ENCODE data around the gene ZNF783.
"Not testable (repeated sequence)": the region's sequence is repeated elsewhere in the genome, so short reads cannot be mapped to it uniquely, and the experiment has no call there.

ZNF783 gene

DNA sequence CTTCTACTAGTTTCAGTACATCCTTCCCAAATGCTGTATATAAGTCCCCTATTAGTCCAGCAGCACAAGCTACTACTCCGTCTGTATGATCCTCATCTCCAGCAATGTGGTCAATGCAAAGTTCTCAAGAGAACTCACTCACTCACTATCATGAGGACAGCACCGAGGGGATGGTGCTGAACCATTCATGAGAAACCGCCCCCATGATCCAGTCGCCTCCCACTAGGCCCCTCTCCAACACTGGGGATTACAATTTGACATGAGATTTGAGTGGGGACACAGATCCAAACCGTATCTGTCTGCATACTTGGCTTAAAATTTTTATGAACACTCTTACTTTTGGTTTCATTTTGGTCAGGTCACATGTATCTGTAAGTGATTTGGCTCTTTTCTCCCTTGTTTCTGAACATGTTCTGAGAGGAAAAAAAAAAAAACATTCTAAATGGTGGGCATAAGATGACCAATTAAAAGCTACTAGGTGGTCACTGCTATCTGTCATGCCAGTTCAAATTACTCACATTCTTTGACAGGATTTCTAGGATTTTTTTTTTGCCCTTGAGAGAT, 60.1 kb downstream of the ZNF783 start:
- 70% methylated on average over 4 of the region's 5 CpGs for WGBS (ENCODE audit: insufficient coverage)
- no peaks in the 10 kb centered on the region for H3K4me1 ChIP-seq (ENCODE audit: control extremely low read depth in 1 of 4, control insufficient read depth in 4 of 4, insufficient read depth in 4 of 4, low read length in 3 of 4)
- POLR2A ChIA-PET: no interaction called here
- no peak overlapping the region for H3K27ac ChIP-seq (ENCODE audit: insufficient read depth in 1 of 2, low read depth in 1 of 2, low read length in 2 of 2, poor library complexity in 1 of 2, severe bottlenecking in 2 of 2)
- peaks cover 0 to 3% (median 0%) of the 10 kb centered on the region in 5 experiments for H3K27me3 ChIP-seq (replicated peaks in 2 of 5; ENCODE audit: control insufficient read depth in 4 of 5, insufficient read depth in 5 of 5, low read length in 4 of 5)
- CTCF ChIA-PET: no interaction called here
- H3K36me3 ChIP-seq (ENCODE audit: control insufficient read depth in 4 of 4, insufficient read depth in 4 of 4, low read length in 3 of 4): no peaks in the 10 kb centered on the region
- peaks cover 0 to 4% (median 1%) of the 10 kb centered on the region in 5 experiments for H3K9me3 ChIP-seq (ENCODE audit: control extremely low read depth in 1 of 5, control insufficient read depth in 4 of 5, insufficient read depth in 2 of 5, low read depth in 1 of 5, low read length in 4 of 5)
- peak overlapping the region in 1 of 7 experiments; percentile 3 for H3K4me3 ChIP-seq (ENCODE audit: control insufficient read depth in 1 of 7, extremely low read depth in 1 of 7, insufficient read depth in 4 of 7, low read depth in 2 of 7, low read length in 6 of 7)
- peak in 2 of 3 donors; percentile 30 to 48 for DNase-seq

DNA sequence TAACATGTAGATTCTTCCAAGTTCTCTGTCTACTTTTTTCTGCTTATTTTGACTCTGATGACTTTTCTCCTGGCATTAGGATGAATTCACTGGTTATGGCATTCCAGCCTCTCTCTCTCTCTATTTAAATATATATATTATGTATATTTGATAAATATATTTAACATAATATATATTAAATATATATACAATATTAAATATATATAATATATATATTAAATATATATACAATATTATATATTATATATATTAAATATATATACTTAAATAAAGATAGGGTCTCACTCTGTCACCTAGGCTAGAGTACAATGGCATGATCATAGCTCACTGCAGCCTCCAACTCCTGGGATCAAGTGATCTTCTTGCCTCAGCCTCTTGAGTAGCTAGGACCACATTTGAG, 60.7 kb downstream of the ZNF783 start:
- no peak for DNase-seq
- POLR2A ChIA-PET: no interaction called here

DNA sequence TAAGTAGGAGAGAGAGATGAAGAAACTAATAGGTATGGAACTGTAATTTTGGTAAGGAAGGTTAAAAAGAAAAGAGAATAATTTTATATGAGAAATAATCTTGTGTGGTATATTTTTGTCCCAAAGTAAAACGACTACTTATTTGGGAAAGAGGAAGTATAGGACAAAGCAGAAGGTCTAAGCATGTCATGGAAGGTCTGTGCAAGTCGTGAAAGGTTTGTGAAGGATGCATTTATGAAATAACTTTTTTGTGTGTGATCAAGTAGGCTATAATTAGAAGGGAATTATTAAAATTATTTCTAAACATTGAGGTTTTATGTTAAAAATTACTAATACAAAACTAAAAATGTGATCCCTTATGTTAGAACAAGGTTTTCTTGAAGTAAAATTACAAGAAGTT, 63.3 kb downstream of the ZNF783 start:
- DNase-seq: no peak
- Histone ChIP-seq H3K36me3 (ENCODE audit: control insufficient read depth in 4 of 4, insufficient read depth in 4 of 4, low read length in 3 of 4) (no peaks in the 10 kb centered on the region), H3K9me3 (ENCODE audit: control extremely low read depth in 1 of 5, control insufficient read depth in 4 of 5, insufficient read depth in 2 of 5, low read depth in 1 of 5, low read length in 4 of 5) (peaks cover 0 to 1% (median 0%) of the 10 kb centered on the region in 5 experiments), H3K4me3 (ENCODE audit: control insufficient read depth in 1 of 7, extremely low read depth in 1 of 7, insufficient read depth in 4 of 7, low read depth in 2 of 7, low read length in 6 of 7) (no peak overlapping the region), H3K27ac (ENCODE audit: insufficient read depth in 1 of 2, low read depth in 1 of 2, low read length in 2 of 2, poor library complexity in 1 of 2, severe bottlenecking in 2 of 2) (no peak overlapping the region), H3K4me1 (ENCODE audit: control extremely low read depth in 1 of 4, control insufficient read depth in 4 of 4, insufficient read depth in 4 of 4, low read length in 3 of 4) (no peaks in the 10 kb centered on the region), H3K27me3 (replicated peaks in 2 of 5; ENCODE audit: control insufficient read depth in 4 of 5, insufficient read depth in 5 of 5, low read length in 4 of 5) (no peaks in the 10 kb centered on the region)
- ChIA-PET CTCF (no interaction called here), POLR2A (no interaction called here)
- WGBS (ENCODE audit: insufficient coverage): 25% methylated on average over 1 of the region's 2 CpGs

More for the DNA sequence above, 60.7 kb downstream of the ZNF783 start:
- CTCF ChIA-PET: no interaction called here
- H3K27me3 ChIP-seq (replicated peaks in 2 of 5; ENCODE audit: control insufficient read depth in 4 of 5, insufficient read depth in 5 of 5, low read length in 4 of 5): peaks cover 0 to 3% (median 0%) of the 10 kb centered on the region in 5 experiments
- H3K4me3 ChIP-seq (ENCODE audit: control insufficient read depth in 1 of 7, extremely low read depth in 1 of 7, insufficient read depth in 4 of 7, low read depth in 2 of 7, low read length in 6 of 7): no peak overlapping the region
- no peak overlapping the region for H3K27ac ChIP-seq (ENCODE audit: insufficient read depth in 1 of 2, low read depth in 1 of 2, low read length in 2 of 2, poor library complexity in 1 of 2, severe bottlenecking in 2 of 2)
- no peaks in the 10 kb centered on the region for H3K36me3 ChIP-seq (ENCODE audit: control insufficient read depth in 4 of 4, insufficient read depth in 4 of 4, low read length in 3 of 4)
- H3K9me3 ChIP-seq (ENCODE audit: control extremely low read depth in 1 of 5, control insufficient read depth in 4 of 5, insufficient read depth in 2 of 5, low read depth in 1 of 5, low read length in 4 of 5): peaks cover 0 to 4% (median 1%) of the 10 kb centered on the region in 5 experiments
- no peaks in the 10 kb centered on the region for H3K4me1 ChIP-seq (ENCODE audit: control extremely low read depth in 1 of 4, control insufficient read depth in 4 of 4, insufficient read depth in 4 of 4, low read length in 3 of 4)

DNA sequence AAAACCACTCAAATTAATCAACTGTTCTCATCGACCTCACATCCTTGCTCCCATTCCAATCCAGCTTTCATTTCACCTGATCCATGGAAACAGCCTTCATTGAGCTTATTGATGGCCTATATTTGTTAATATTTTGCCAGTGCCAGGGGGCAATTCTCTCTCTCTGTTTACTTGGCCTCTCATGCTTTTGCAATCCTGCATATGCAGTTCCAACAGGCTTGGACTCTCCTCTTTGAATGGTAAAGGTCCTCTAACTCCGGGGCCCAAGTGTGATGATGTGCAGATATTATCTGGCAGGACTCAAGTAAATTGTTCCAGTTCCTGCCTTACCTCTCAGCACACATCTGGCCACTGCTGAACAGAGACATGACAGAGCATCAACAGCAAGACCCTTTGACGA, 67.3 kb downstream of the ZNF783 start:
- Histone ChIP-seq H3K36me3 (ENCODE audit: control insufficient read depth in 4 of 4, insufficient read depth in 4 of 4, low read length in 3 of 4) (no peaks in the 10 kb centered on the region), H3K9me3 (ENCODE audit: control extremely low read depth in 1 of 5, control insufficient read depth in 4 of 5, insufficient read depth in 2 of 5, low read depth in 1 of 5, low read length in 4 of 5) (peaks cover 0 to 11% (median 0%) of the 10 kb centered on the region in 5 experiments), H3K4me3 (ENCODE audit: control insufficient read depth in 1 of 7, extremely low read depth in 1 of 7, insufficient read depth in 4 of 7, low read depth in 2 of 7, low read length in 6 of 7) (no peak overlapping the region), H3K27ac (ENCODE audit: insufficient read depth in 1 of 2, low read depth in 1 of 2, low read length in 2 of 2, poor library complexity in 1 of 2, severe bottlenecking in 2 of 2) (no peak overlapping the region), H3K4me1 (ENCODE audit: control extremely low read depth in 1 of 4, control insufficient read depth in 4 of 4, insufficient read depth in 4 of 4, low read length in 3 of 4) (no peaks in the 10 kb centered on the region), H3K27me3 (replicated peaks in 2 of 5; ENCODE audit: control insufficient read depth in 4 of 5, insufficient read depth in 5 of 5, low read length in 4 of 5) (no peaks in the 10 kb centered on the region)
- CTCF ChIA-PET: no interaction called here
- no CpG with 5 or more reads among the region's 3 CpGs for WGBS (ENCODE audit: insufficient coverage)
- no peak for DNase-seq
- POLR2A ChIA-PET: no interaction called here

DNA sequence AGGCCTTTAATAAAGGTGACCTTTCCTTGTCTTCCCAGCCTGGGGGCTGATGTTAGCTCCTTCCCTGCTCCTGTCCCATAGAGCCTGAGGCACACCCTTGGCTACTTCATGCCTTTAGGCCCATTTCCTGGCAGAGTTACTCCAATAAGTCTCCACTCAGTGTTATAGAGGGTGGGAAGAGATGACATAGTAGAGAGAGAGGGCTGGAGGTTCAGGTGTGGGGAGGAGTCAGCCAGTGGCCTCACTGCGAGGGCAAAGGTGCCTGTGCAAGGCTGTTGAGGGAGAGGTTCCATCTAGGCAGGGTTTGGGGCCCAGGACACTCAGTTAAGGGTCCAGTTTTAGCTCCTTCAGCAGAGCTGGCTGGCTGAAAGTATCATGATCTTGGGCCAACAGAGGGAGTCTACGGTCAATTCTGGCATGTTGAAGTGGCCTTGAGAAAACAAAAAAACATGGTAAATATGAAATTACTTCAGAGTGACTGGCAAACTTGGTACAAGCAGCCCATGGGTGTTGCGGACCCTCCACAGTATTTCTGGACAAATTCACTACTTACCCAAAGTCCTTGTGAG, 67.9 kb downstream of the ZNF783 start:
- CTCF ChIA-PET: no interaction called here

DNA sequence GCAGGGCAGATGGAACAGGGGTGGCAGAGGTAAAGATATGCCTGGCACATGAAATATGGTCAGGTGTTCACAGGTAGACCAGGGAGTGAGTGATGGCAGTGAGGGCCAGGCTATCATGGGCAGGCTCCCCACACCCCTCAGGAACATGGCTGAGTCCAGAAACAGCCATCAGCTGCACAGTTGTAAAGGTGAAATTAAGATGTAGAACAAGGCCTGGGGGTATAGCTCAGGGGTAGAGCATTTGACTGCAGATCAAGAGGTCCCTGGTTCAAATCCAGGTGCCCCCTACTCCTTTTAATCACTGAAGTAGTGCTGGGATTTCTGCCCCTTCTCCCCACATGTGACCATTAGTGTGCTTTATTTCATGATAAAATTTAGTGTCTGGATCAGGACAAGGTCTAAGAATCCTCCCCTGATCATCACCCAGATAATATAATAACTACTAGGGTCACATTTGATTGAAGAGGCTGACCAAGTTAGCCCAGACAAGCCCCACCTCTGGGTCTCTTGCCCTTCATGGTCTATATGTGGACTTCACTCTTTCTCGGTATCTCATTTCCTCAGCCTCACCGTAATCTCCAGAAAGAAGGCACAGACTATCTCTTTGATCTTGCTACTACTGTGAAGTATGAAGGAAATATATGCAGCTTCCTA, 69.0 kb downstream of the ZNF783 start:
- POLR2A ChIA-PET: no interaction called here
- 80% methylated on average over 1 of the region's 2 CpGs for WGBS (ENCODE audit: insufficient coverage)
- CTCF ChIA-PET: no interaction called here
- no peak for DNase-seq
- no peaks in the 10 kb centered on the region for H3K36me3 ChIP-seq (ENCODE audit: control insufficient read depth in 4 of 4, insufficient read depth in 4 of 4, low read length in 3 of 4)
- no peaks in the 10 kb centered on the region for H3K27me3 ChIP-seq (replicated peaks in 2 of 5; ENCODE audit: control insufficient read depth in 4 of 5, insufficient read depth in 5 of 5, low read length in 4 of 5)
- no peak overlapping the region for H3K4me3 ChIP-seq (ENCODE audit: control insufficient read depth in 1 of 7, extremely low read depth in 1 of 7, insufficient read depth in 4 of 7, low read depth in 2 of 7, low read length in 6 of 7)
- peaks cover 0 to 13% (median 0%) of the 10 kb centered on the region in 5 experiments for H3K9me3 ChIP-seq (ENCODE audit: control extremely low read depth in 1 of 5, control insufficient read depth in 4 of 5, insufficient read depth in 2 of 5, low read depth in 1 of 5, low read length in 4 of 5)
- no peak overlapping the region for H3K27ac ChIP-seq (ENCODE audit: insufficient read depth in 1 of 2, low read depth in 1 of 2, low read length in 2 of 2, poor library complexity in 1 of 2, severe bottlenecking in 2 of 2)
- H3K4me1 ChIP-seq (ENCODE audit: control extremely low read depth in 1 of 4, control insufficient read depth in 4 of 4, insufficient read depth in 4 of 4, low read length in 3 of 4): no peaks in the 10 kb centered on the region

More for the DNA sequence above, 67.9 kb downstream of the ZNF783 start:
- Histone ChIP-seq H3K36me3 (ENCODE audit: control insufficient read depth in 4 of 4, insufficient read depth in 4 of 4, low read length in 3 of 4) (no peaks in the 10 kb centered on the region), H3K27me3 (replicated peaks in 2 of 5; ENCODE audit: control insufficient read depth in 4 of 5, insufficient read depth in 5 of 5, low read length in 4 of 5) (no peaks in the 10 kb centered on the region), H3K9me3 (ENCODE audit: control extremely low read depth in 1 of 5, control insufficient read depth in 4 of 5, insufficient read depth in 2 of 5, low read depth in 1 of 5, low read length in 4 of 5) (peaks cover 0 to 13% (median 0%) of the 10 kb centered on the region in 5 experiments), H3K27ac (ENCODE audit: insufficient read depth in 1 of 2, low read depth in 1 of 2, low read length in 2 of 2, poor library complexity in 1 of 2, severe bottlenecking in 2 of 2) (no peak overlapping the region), H3K4me1 (ENCODE audit: control extremely low read depth in 1 of 4, control insufficient read depth in 4 of 4, insufficient read depth in 4 of 4, low read length in 3 of 4) (no peaks in the 10 kb centered on the region), H3K4me3 (ENCODE audit: control insufficient read depth in 1 of 7, extremely low read depth in 1 of 7, insufficient read depth in 4 of 7, low read depth in 2 of 7, low read length in 6 of 7) (no peak overlapping the region)
- WGBS (ENCODE audit: insufficient coverage): 100% methylated on average over 3 of the region's 3 CpGs
- DNase-seq: no peak
- POLR2A ChIA-PET: no interaction called here

DNA sequence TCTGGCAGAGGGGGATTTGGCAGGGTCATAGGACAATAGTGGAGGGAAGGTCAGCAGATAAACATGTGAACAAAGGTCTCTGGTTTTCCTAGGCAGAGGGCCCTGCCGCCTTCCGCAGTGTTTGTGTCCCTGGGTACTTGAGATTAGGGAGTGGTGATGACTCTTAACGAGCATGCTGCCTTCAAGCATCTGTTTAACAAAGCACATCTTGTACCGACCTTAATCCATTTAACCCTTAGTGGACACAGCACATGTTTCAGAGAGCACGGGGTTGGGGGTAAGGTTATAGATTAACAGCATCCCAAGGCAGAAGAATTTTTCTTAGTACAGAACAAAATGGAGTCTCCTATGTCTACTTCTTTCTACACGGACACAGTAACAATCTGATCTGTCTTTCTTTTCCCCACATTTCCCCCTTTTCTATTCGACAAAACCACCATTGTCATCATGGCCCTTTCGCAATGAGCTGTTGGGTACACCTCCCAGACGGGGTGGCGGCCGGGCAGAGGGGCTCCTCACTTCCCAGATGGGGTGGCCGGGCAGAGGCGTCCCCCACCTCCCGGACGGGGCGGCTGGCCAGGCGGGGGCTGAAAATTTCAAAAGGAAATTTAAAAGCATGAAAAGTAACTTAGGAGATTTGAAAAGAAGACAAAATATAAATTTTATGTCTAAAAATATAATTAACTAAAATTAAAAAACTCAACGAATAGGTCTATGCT, 70.8 kb downstream of the ZNF783 start:
- CTCF ChIA-PET; H3K4me3 ChIP-seq (ENCODE audit: control insufficient read depth in 1 of 7, extremely low read depth in 1 of 7, insufficient read depth in 4 of 7, low read depth in 2 of 7, low read length in 6 of 7); DNase-seq; H3K27me3 ChIP-seq (replicated peaks in 2 of 5; ENCODE audit: control insufficient read depth in 4 of 5, insufficient read depth in 5 of 5, low read length in 4 of 5); POLR2A ChIA-PET; H3K27ac ChIP-seq (ENCODE audit: insufficient read depth in 1 of 2, low read depth in 1 of 2, low read length in 2 of 2, poor library complexity in 1 of 2, severe bottlenecking in 2 of 2); H3K36me3 ChIP-seq (ENCODE audit: control insufficient read depth in 4 of 4, insufficient read depth in 4 of 4, low read length in 3 of 4); H3K4me1 ChIP-seq (ENCODE audit: control extremely low read depth in 1 of 4, control insufficient read depth in 4 of 4, insufficient read depth in 4 of 4, low read length in 3 of 4): not testable (repeated sequence)
- peaks cover 0 to 13% (median 0%) of the 10 kb centered on the region in 5 experiments for H3K9me3 ChIP-seq (ENCODE audit: control extremely low read depth in 1 of 5, control insufficient read depth in 4 of 5, insufficient read depth in 2 of 5, low read depth in 1 of 5, low read length in 4 of 5)
- whole genome bisulfite sequencing (ENCODE audit: insufficient coverage): 88% methylated on average over 5 of the region's 18 CpGs
